PFSK-1 (cell line): Measurements from ENCODE around the gene SLC6A11.

ENCODE experiments used
- FOXP2 ChIP-seq: optimal IDR thresholded peaks from 2 replicates; pipeline ENCODE3; 2011; ENCODE audit warnings: borderline replicate concordance, control low read depth, inconsistent platforms; ENCODE audit not compliant: insufficient read depth; ENCODE audit errors: extremely low read length, extremely low read depth
- POLR2AphosphoS5 ChIP-seq: IDR thresholded peaks from 2 replicates; pipeline ENCODE4 v1.6.1; 2012; ENCODE audit warnings: low read depth, mild to moderate bottlenecking, control low read depth, low read length, moderate library complexity
- SIN3A ChIP-seq: IDR thresholded peaks from 2 replicates; pipeline ENCODE4 v1.6.1; 2012; ENCODE audit warnings: mild to moderate bottlenecking, low read length, moderate library complexity, borderline replicate concordance; ENCODE audit not compliant: insufficient read depth
- TAF1 ChIP-seq: IDR thresholded peaks from 2 replicates; pipeline ENCODE4 v1.6.1; 2012; ENCODE audit warnings: low read length, control low read depth, borderline replicate concordance; ENCODE audit not compliant: insufficient read depth
- TF ChIP-seq, protein P1 (sequence below), 2 experiments: IDR thresholded peaks; 2 replicates each; pipeline versions ENCODE4 v1.6.1 to v1.8.0; 2011 to 2012; ENCODE audit warnings: low read depth in 2 of 2, low read length in 2 of 2, control low read depth in 1 of 2, inconsistent platforms in 1 of 2, mild to moderate bottlenecking in 1 of 2, moderate library complexity in 1 of 2; ENCODE audit not compliant: insufficient read depth in 1 of 2

Gene SLC6A11

DNA sequence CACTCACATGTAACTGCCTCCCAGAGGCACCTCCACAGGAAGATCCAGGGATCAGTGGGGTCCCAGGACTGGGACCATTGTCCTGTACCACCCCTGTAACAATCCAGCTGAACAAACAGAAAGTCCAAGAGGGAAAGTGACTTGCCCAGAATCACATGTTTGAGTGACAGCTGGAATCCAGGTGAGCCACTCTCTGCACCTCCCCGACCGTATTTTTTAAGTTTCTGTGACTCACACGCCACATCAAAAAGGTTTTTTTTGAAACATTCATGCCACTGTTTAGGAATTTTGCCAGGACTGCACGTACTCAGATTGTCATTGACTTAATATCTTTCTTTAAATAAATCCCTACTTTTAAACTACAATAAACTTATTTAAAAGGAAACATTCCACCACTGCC is 166.8 kb downstream of the SLC6A11 start:
- TF ChIP-seq FOXP2: no peak
- TF ChIP-seq SIN3A: no peak
- TF ChIP-seq, protein P1, sequence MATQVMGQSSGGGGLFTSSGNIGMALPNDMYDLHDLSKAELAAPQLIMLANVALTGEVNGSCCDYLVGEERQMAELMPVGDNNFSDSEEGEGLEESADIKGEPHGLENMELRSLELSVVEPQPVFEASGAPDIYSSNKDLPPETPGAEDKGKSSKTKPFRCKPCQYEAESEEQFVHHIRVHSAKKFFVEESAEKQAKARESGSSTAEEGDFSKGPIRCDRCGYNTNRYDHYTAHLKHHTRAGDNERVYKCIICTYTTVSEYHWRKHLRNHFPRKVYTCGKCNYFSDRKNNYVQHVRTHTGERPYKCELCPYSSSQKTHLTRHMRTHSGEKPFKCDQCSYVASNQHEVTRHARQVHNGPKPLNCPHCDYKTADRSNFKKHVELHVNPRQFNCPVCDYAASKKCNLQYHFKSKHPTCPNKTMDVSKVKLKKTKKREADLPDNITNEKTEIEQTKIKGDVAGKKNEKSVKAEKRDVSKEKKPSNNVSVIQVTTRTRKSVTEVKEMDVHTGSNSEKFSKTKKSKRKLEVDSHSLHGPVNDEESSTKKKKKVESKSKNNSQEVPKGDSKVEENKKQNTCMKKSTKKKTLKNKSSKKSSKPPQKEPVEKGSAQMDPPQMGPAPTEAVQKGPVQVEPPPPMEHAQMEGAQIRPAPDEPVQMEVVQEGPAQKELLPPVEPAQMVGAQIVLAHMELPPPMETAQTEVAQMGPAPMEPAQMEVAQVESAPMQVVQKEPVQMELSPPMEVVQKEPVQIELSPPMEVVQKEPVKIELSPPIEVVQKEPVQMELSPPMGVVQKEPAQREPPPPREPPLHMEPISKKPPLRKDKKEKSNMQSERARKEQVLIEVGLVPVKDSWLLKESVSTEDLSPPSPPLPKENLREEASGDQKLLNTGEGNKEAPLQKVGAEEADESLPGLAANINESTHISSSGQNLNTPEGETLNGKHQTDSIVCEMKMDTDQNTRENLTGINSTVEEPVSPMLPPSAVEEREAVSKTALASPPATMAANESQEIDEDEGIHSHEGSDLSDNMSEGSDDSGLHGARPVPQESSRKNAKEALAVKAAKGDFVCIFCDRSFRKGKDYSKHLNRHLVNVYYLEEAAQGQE (IDR thresholded peaks at IDR 0.05; ENCODE audit: insufficient read depth in 1 of 2, low read depth in 2 of 2, low read length in 2 of 2): no peak
- TF ChIP-seq POLR2AphosphoS5: no peak

DNA sequence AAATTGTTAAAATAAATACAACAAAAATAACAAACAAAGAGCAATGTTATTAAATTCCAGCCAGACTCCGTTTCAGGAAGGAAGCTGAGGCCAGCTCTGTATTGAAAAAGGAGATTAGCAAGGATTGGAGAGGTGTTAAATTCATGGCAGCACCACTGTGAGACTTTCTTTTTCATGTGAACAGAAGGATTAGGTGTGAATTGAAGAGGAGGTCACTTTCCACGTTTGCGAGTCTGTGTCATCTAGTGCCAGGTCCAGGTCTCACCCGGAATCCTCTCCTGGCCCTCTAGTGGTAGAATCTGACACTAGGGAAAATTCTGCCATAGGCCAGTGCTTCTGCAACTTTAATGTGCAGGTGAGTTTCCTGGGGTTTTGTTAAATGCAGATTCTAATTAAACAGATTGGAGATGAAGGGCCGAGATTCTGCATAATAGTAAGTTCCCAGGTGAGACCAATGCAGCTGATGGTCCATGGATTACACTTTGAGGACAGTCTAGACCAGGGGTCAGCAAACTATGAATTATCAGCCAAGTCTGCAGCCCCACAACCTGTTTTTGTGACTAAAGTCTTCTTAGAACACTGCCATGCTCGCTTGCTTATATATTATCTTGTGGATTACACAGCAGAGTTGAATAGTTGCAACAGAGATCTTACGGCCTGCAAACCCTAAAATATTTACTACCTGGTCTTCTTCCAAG is 167.3 kb downstream of the SLC6A11 start:
- TF ChIP-seq TAF1 (no peak), POLR2AphosphoS5 (no peak), FOXP2 (no peak), SIN3A (no peak)
- TF ChIP-seq, protein P1 (IDR thresholded peaks at IDR 0.05; ENCODE audit: insufficient read depth in 1 of 2, low read depth in 2 of 2, low read length in 2 of 2): no peak

GRCh38 chr3:10984371-10984896 is 168.4 kb downstream of the SLC6A11 start:
- TF ChIP-seq SIN3A: no peak
- TF ChIP-seq, protein P1 (IDR thresholded peaks at IDR 0.05; ENCODE audit: insufficient read depth in 1 of 2, low read depth in 2 of 2, low read length in 2 of 2): no peak
- no peak for TF ChIP-seq TAF1
- TF ChIP-seq POLR2AphosphoS5: no peak
- no peak for TF ChIP-seq FOXP2

- TF ChIP-seq POLR2AphosphoS5: no peak
- no peak for TF ChIP-seq TAF1
- TF ChIP-seq FOXP2: no peak
- TF ChIP-seq SIN3A: no peak
- TF ChIP-seq, protein P1 (IDR thresholded peaks at IDR 0.05; ENCODE audit: insufficient read depth in 1 of 2, low read depth in 2 of 2, low read length in 2 of 2): no peak
These were observed 169.2 kb downstream of the SLC6A11 start for GRCh38 chr3:10985181-10985580.
